ENCODE measurements around the gene MAP2K3.
"Not testable (repeated sequence)": the region's sequence is repeated elsewhere in the genome, so short reads cannot be mapped to it uniquely, and the experiment has no call there.

Gene MAP2K3

GRCh38 chr17:21314261-21314664, 29.8 kb downstream of the MAP2K3 start:
- not testable (repeated sequence) for DNase-seq

DNA sequence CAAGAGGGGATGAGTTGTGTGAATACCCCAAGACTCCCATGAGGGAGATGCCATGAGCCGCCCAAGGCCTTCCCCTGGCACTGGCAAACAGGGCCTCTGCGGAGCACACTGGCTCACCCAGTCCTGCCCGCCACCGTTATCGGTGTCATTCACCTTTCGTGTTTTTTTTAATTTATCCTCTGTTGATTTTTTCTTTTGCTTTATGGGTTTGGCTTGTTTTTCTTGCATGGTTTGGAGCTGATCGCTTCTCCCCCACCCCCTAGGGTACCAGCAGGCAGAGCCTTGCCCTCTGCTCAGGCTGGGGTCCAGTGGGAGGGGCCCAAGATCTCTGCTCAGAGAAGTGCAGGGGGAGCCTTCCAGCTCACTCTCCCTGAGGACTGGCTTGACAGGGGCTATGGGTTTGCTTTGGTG, 30.2 kb downstream of the MAP2K3 start:
- DNase-seq = not testable (repeated sequence)

DNA sequence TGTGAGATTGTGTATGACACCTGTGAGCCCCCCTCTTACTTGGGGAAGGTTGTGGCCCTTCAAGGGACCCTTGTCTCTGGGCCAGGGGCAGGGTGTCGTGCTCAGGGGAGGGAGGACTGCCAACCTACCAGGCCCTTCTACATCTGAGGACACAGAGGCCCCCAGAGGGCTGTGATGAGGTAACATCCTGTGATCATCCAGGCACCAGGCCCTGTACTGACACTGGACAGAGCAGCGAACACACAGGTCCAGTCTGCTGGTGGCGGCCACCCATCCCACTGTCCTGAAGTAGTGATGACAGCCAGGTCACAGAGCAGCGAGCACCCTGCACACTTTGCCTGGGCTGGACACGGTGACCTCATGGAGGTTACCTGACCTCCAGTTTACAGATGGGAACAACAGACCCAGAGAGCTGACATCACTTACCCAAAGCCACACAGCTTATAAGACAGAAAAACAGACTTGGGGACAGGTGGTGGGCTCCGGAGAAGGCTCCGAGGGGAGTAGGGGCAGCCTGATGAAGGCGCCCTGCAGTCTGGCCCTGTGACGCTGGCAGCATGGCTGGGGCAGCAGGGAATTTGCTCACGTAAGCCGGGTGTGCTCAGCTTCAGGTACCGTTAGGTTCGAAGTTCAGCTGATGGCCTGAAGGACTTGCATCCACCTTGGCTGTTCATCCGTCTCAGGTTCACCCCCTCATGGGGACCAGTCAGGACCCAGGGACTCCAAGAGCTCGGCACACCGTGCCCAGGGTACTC, 30.9 kb downstream of the MAP2K3 start:
- not testable (repeated sequence) for DNase-seq

- DNase-seq = not testable (repeated sequence)
These were observed 31.8 kb downstream of the MAP2K3 start for GRCh38 chr17:21316212-21316886.

DNA sequence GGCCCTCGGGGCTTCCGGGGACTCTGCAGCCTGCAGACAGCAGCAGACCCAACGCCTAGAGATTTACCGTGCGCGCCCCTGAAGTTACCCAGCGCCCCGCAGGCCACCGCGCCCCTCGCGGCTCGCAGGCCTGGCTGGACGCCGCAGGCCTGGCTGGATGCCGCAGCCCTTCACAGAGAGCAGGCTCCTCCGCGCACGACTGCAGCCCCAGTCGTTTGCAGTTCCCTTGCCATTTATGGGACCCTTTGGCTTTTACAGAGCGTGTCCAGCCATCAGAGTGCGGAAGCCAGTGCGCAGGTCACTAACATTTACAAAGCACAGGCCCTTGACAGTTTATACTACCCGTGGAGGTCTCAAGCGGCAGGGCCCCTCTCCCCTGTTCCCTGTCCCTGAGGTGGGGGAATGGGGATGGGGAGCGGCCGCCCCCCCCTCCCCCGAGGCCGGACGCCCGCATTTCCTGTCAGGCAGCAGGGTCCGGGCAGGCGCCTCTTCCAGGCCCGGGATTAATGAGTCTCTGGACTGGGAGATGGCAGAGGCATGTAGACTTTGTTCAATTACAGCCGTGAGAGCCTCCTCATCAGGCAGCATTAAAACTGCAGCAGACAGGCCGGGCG, 32.5 kb downstream of the MAP2K3 start:
- DNase-seq = not testable (repeated sequence)

- not testable (repeated sequence) for DNase-seq
These were observed 33.3 kb downstream of the MAP2K3 start for GRCh38 chr17:21317821-21318220.

DNA sequence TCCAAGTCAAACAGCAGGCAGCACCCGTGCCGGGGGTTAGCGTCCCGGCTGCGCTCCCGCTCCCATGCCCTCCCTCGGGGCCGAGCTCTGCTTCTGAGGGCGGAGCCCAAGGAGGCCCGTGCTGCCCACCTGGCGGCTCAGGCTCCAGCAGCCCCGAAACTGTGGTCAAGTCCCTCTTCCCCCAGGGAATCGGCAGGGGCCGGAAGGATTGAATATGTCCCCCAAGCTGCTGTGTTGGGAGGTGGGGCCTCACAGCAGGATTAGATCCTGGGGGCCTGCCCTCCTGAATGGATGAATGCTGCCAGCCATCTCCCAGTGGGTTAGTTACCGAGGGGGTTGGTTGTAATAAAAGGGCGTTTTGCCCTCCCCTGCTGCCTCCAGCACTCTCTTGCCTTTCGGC, 33.9 kb downstream of the MAP2K3 start:
- no peak for DNase-seq

DNA sequence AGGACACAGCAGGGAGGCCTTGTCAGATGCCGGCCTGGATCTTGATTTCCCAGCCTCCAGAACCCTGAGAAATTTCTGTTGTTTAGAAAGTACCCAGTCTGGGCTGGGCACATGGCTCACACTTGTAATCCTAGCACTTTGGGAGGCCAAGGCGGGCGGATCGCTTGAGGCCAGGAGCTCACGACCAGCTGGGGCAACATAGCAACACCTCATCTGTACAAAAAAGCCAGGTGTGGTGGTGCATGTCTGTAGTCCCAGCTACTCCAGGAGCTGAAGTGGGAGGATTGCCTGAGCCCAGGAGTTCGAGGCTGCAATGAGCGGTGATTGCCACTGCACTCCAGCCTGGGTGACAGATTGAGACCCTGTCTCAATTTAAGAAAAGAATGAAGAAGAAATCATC, 34.3 kb downstream of the MAP2K3 start:
- DNase-seq = not testable (repeated sequence)

- not testable (repeated sequence) for DNase-seq
These were observed 34.7 kb downstream of the MAP2K3 start for GRCh38 chr17:21319256-21319655.

DNA sequence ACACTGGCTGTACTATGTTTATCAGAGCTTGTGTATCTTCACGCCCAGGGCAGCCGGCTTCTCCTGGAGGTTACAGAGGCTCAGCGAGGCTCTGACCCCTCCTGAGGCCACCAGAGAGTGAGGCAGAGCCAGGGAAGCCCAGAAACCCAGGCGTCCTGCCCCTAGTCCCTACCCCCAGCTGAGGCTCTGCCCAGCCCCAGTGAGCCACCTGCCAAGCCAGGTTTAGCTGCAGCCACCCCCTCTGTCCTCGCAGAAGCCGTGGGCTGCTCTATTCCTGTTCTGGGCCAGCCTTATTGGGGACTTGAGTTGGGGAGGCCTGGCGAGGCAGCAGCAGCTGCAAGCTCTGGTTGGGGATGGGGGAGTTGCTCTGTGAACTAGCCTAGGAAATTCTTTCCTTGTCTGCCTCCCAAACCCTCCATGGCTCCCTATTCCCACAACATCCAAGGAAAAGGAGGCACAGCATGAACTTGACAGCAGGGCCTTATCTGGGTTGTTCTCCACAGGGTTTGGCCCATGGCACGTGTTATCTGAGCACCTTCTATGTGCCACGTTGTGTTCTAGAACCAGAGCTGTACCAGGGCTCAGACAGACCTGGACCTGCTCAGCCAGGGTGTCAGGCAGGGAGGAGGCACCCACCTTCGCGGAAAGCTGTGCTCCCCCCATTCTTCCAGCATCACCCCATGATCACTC, 35.3 kb downstream of the MAP2K3 start:
- not testable (repeated sequence) for DNase-seq

- DNase-seq = not testable (repeated sequence)
These were observed 35.9 kb downstream of the MAP2K3 start for GRCh38 chr17:21320430-21320829.

DNA sequence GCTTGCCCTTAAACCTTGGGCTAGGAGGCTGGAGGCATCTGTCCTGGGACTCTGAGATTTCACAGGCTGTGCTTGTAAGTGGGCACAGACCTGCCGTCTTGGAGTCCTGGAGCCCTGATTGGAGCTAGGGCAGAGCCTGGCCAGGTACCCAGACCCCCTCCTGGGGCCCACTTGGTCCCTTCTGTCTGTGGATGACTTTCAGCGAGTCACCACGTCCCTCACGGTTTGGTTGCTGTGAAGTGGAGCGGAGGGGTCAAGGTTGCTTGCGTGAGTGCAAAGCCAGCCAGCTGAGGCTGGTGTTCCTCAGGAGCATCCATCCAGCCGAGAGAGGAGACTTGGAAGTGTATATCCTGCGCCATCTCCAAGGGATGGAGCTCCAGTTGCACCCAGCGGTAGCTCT, 36.5 kb downstream of the MAP2K3 start:
- not testable (repeated sequence) for DNase-seq

- not testable (repeated sequence) for DNase-seq
These were observed 37.3 kb downstream of the MAP2K3 start for GRCh38 chr17:21321744-21322191.

- DNase-seq = not testable (repeated sequence)
These were observed 39.0 kb downstream of the MAP2K3 start for GRCh38 chr17:21323257-21324111.

DNA sequence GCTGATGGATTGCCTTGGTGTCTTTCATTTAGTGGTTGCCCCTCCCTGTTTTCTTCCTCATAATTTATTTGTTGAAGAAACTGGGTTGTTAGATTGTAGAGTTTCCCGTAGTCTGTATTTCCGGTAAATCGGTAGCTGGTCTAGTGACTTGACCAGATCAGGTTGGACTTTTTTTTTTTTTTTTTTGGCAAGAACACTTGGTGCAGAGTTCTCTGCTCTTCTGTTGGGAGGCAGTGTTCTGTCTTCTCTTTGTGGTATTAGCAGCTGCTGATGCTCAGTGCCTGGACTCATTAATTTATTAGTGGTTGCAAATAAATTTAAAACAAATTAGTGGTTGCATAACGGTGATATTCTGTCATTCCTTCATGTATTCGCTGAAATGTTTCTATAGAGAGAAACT, 40.2 kb downstream of the MAP2K3 start:
- DNase-seq = not testable (repeated sequence)

DNA sequence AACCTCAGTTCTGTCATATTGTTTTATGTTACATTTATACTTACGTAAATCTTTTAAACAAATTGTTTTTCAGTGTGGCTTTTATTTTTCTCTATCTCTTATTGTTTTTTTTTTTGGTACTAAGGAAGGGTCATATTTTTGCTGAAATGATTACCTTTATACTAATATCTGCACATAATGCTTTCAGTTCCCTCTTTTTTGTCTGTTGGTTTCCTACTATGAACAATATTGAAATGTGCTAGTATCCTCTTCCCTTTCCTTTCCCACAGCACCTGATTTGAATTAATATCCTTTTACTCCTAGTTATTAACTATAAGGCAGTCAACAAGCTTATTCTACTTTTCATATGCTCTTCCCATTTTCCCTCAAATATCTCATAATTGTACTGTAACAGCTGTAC, 43.4 kb downstream of the MAP2K3 start:
- not testable (repeated sequence) for DNase-seq

- not testable (repeated sequence) for DNase-seq
These were observed 44.3 kb downstream of the MAP2K3 start for GRCh38 chr17:21328778-21329177.

- no peak for DNase-seq
These were observed 46.1 kb downstream of the MAP2K3 start for GRCh38 chr17:21330436-21331160.

DNA sequence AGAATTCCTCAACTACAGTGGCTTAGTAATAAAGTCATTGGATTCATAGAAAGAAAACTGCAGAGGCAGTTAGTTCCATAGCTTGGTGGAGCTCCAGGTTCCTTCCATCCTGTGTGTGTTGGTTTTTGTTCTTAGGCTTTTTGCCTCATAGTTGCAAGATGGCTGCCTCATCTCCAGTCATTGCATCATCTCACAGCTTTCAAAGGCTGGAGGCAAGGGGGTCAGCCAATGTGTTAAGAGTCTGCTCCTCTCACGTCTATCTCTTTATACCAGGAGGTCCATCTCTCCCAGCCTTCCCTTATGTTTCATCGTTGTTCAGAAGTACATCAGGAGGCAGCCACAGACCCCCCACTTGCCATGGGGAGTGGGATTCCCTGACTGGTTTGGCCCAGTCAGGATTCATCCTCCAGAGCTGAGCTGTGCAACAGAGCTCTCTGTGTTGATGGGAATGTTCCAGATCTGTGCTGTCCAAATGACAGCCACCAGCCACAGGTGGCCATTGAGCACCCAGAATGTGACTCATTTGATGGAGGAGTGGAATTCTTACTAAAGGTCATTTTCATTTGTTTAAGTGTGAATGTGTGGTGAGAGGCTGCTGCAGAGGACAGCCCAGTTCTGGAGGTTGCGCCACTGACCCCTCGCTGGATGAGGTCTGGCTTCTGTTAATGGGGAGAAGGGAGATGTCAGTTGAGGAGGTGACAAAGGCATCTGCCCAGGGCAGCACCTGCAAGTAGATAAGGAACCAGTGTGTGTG, 52.2 kb downstream of the MAP2K3 start:
- not testable (repeated sequence) for DNase-seq

GRCh38 chr17:21337981-21338625, 53.6 kb downstream of the MAP2K3 start:
- not testable (repeated sequence) for DNase-seq
